PC-3 (cell line): ENCODE results near the gene FSIP1.

Experiments used
- CTCF ChIP-seq: fragments of 300-600 bp; sonication (generic); conservative IDR thresholded peaks from 2 replicates; pipeline ENCODE4 v1.5.1; 2017; ENCODE audit warnings: antibody characterized with exemption, low read depth, mild to moderate bottlenecking, low read length
- EZH2phosphoT487 ChIP-seq: fragments of 300-600 bp; sonication (generic); IDR thresholded peaks from 2 replicates; pipeline ENCODE4 v1.6.1; 2018; ENCODE audit warnings: mild to moderate bottlenecking, antibody characterized with exemption, low read length, borderline replicate concordance

- TF ChIP-seq EZH2phosphoT487, result no peak
- TF ChIP-seq CTCF, result no peak
These were observed 706 bp downstream of the FSIP1 start for GRCh38 chr15:39781967-39782302.
